Heart left ventricle (tissue), 16 donors: ENCODE results near the gene ESYT3. TPM values are rescaled to one million over a fixed set of nuclear protein-coding genes. Genes with fewer than 3 reads are reported as not detected.

Source experiments
- ATAC-seq, 4 donors: fragments of 200-7000 bp; cut with Tn5 transposase; one replicate each; pipeline ENCODE4 v1.9.1; 2020 to 2022; ENCODE audit warnings: moderate library complexity in 4 of 4, mild to moderate bottlenecking in 3 of 4, moderate number of reproducible peaks in 1 of 4
- DNase-seq, 5 donors: peaks; one replicate each; pipeline ENCODE4 v3.0.0-alpha.2; 2020
- H3K27ac ChIP-seq, 12 donors: fragments of 200-600 bp; sonication (generic) in 4 of 12; one replicate each; pipeline versions ENCODE4 v1.5.0 to v1.8.0; 2016 to 2022; ENCODE audit warnings: mild to moderate bottlenecking in 2 of 12
- H3K27me3 ChIP-seq, 9 donors: fragments of 200-600 bp; sonication (generic) in 2 of 9; one replicate each; pipeline versions ENCODE4 v1.5.1 to v1.8.0; 2016 to 2022; ENCODE audit warnings: mild to moderate bottlenecking in 3 of 9
- H3K36me3 ChIP-seq, 9 donors: fragments of 200-600 bp; sonication (generic) in 2 of 9; one replicate each; pipeline versions ENCODE4 v1.5.0 to v1.8.0; 2018 to 2022; ENCODE audit warnings: mild to moderate bottlenecking in 2 of 9
- H3K4me1 ChIP-seq, 12 donors: fragments of 200-600 bp; sonication (generic) in 4 of 12; one replicate each; pipeline versions ENCODE4 v1.5.0 to v1.8.0; 2016 to 2022; ENCODE audit warnings: mild to moderate bottlenecking in 3 of 12
- H3K4me3 ChIP-seq, 12 donors: fragments of 200-600 bp; sonication (generic) in 4 of 12; one replicate each; pipeline versions ENCODE4 v1.5.0 to v1.8.0; 2017 to 2022; ENCODE audit warnings: mild to moderate bottlenecking in 9 of 12, moderate library complexity in 4 of 12
- H3K9me3 ChIP-seq, 12 donors: fragments of 200-600 bp; sonication (generic) in 4 of 12; one replicate each; pipeline versions ENCODE4 v1.5.0 to v1.8.0; 2016 to 2022; ENCODE audit warnings: mild to moderate bottlenecking in 1 of 12
- POLR2A ChIP-seq, 2 donors: fragments of 450-650 bp; IDR thresholded peaks; one replicate each; pipeline ENCODE4 v1.6.1; 2017; ENCODE audit warnings: antibody characterized with exemption in 2 of 2, mild to moderate bottlenecking in 2 of 2, moderate library complexity in 2 of 2
- WGBS, 4 donors: extraction: QIAGEN DNeasy Blood & Tissue Kit in 2 of 4; methylation state at CpG; one replicate each; pipeline versions ENCODE4 v1.1.5 to v1.1.7; 2013 to 2018; 5-methylcytosine and 5-hydroxymethylcytosine counted together
- intact Hi-C, 10 donors: fragments of 100-400 bp; cut with DNase I; formaldehyde crosslinking; loops; one replicate each; pipeline versions ENCODE4 v1.11.1 to v1.14.2; 2022
- polyA plus RNA-seq, 2 donors: library from polyadenylated mRNA; stranded (reverse); fragments of 200-250 nt; gene quantifications; one replicate each; pipeline ENCODE4 v1.2.3, GENCODE V29; 2013
- total RNA-seq, 9 donors: library from RNA; depleted of rRNA in 2 of 9; stranded (reverse); fragments of >200 nt in 2 of 9; fragmentation: NEBNext Ultra II Directional in 3 of 9; extraction: Animal tissue kit (Norgen Biotek cat#: 25700) in 3 of 9; gene quantifications; one replicate each; pipeline versions ENCODE4 v1.1.0 to v1.2.4, GENCODE V29; 2016 to 2023
- TF ChIP-seq, protein P1 (sequence below), 12 donors: fragments of 200-600 bp; sonication (generic) in 4 of 12; IDR thresholded peaks; one replicate each; pipeline versions ENCODE4 v1.5.0 to v1.8.0; 2018 to 2022; ENCODE audit warnings: antibody characterized with exemption in 12 of 12, mild to moderate bottlenecking in 5 of 12
- donor health status: ischemic (EF 13 %, LVEDD 7.1; RV severe dilation, severe dysfunction).
- donor health status: healthy with polysubstance abuse.
- donor health status: DM: no; HTN: yes; CAD: no.
- donor health status: DM: no; HTN: no; CAD: no.
- donor health status: ischemic (EF 25% LVEDD 6.9; RV normal size, moderate dysfunction).
- donor health status: ischemic (EF 25% LVEDD 5.7; RV mildly dilated, moderate dysfunction).
- donor health status: healthy.
- donor health status: DM: yes; HTN: yes; CAD: no.
- donor health status: ischemic (EF 35%, LVEDD 5.7; RV mildly dilated, moderate dysfunction).
- donor health status: nonischemic (EF 11% LVEDD 7.7; RV severe dilation, severe dysfunction).
- donor health status: DM: yes; HTN: yes; CAD: no.
- donor health status: PGD.
- donor health status: ischemic (EF 29% LVEDD 5.4; RV normal size, mild dysfunction).
- donor health status: nonischemic (EF 23%, LVEDD 6.1; RV moderate dilation, normal function).

ESYT3 gene
- total and polyA plus RNA-seq, 11 donors: 0.42 to 2.7 (median 1.2) TPM

DNA sequence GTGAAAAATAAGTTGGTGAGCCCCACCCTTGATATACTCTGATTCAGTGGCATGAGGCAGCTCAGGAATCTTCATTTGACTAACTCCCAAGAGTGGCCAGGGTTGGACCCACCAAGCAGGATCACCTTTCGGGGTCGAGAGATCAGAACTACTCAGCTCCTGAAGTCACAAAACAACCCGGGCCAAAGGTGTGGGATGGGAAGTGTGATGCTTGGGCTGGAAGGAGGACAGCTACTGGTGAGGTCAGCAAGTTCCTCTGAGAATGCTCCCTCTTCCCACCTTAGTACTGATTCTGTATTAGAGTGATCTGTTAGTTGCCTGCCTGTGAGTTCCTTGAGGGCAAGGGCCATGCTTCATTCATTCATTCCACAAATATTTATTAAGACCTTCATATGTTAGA is 15.1 kb downstream of the ESYT3 start:
- ATAC-seq (no peak), DNase-seq (peak in 1 of 5 donors; percentile 4)
- Histone ChIP-seq H3K4me1 (no peaks in the 10 kb centered on the region), H3K9me3 (no peaks in the 10 kb centered on the region), H3K27ac (no peak overlapping the region), H3K4me3 (no peak overlapping the region), H3K36me3 (no peaks in the 10 kb centered on the region), H3K27me3 (no peaks in the 10 kb centered on the region)
- no peak for TF ChIP-seq POLR2A (IDR thresholded peaks at IDR 0.05)
- TF ChIP-seq, protein P1, sequence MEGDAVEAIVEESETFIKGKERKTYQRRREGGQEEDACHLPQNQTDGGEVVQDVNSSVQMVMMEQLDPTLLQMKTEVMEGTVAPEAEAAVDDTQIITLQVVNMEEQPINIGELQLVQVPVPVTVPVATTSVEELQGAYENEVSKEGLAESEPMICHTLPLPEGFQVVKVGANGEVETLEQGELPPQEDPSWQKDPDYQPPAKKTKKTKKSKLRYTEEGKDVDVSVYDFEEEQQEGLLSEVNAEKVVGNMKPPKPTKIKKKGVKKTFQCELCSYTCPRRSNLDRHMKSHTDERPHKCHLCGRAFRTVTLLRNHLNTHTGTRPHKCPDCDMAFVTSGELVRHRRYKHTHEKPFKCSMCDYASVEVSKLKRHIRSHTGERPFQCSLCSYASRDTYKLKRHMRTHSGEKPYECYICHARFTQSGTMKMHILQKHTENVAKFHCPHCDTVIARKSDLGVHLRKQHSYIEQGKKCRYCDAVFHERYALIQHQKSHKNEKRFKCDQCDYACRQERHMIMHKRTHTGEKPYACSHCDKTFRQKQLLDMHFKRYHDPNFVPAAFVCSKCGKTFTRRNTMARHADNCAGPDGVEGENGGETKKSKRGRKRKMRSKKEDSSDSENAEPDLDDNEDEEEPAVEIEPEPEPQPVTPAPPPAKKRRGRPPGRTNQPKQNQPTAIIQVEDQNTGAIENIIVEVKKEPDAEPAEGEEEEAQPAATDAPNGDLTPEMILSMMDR (IDR thresholded peaks at IDR 0.05): no peak
- WGBS, 4 donors: 88 to 96% (median 92%) methylated on average over 3 of the region's 3 CpGs
- intact Hi-C loops: no loop called here

GRCh38 chr3:138450181-138450580 is 15.8 kb downstream of the ESYT3 start:
- no peaks in the 10 kb centered on the region for H3K9me3 ChIP-seq
- WGBS, 4 donors: 92 to 93% (median 92%) methylated on average over 7 of the region's 7 CpGs
- H3K4me1 ChIP-seq: no peaks in the 10 kb centered on the region
- no peaks in the 10 kb centered on the region for H3K27me3 ChIP-seq
- intact Hi-C loops: no loop called here
- TF ChIP-seq, protein P1 (IDR thresholded peaks at IDR 0.05): no peak
- TF ChIP-seq POLR2A (IDR thresholded peaks at IDR 0.05): no peak
- no peak overlapping the region for H3K27ac ChIP-seq
- DNase-seq: peak in 1 of 5 donors; percentile 6
- H3K4me3 ChIP-seq: no peak overlapping the region
- no peaks in the 10 kb centered on the region for H3K36me3 ChIP-seq
- ATAC-seq: no peak

DNA sequence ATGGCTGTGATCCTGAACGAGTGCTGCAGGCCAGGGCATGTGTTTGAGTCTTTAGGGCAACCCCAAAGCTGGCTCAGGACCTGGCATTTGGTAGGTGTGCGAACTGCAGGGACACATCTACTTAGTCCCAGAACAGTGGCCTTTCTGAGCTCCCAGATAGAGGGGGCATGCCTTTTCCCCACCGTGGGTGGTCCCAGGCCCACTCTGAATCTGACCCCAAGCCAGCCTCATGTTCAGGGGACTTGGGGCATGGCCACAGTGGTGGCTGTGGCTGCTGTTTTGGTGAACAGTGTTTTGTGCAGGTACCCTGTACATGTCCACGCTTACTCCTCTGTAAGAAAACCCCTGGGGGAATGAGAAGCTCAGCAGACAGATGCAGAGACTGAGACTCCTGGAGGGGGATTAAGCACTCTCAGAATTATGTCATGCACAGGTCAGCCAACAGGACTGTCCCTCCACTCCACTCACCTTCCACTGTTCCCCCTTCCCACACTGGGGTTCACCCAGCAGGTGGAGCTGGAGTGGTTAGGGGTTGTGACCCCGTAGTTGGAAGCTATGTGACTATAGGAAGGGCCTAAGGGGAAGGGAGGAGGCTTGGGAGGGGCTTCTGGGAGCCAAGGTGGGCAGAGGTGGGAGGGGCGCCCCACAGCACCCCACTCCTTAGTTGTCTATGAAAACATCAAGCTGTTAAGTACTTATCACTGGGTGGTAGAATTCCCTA is 16.4 kb downstream of the ESYT3 start:
- intact Hi-C loops: no loop called here
- no peaks in the 10 kb centered on the region for H3K9me3 ChIP-seq
- no peaks in the 10 kb centered on the region for H3K4me1 ChIP-seq
- DNase-seq (peak in 1 of 5 donors; percentile 3), ATAC-seq (no peak)
- H3K4me3 ChIP-seq: no peak overlapping the region
- no peak overlapping the region for H3K27ac ChIP-seq
- H3K27me3 ChIP-seq: no peaks in the 10 kb centered on the region
- no peak for TF ChIP-seq POLR2A (IDR thresholded peaks at IDR 0.05)
- TF ChIP-seq, protein P1 (IDR thresholded peaks at IDR 0.05): no peak
- H3K36me3 ChIP-seq: no peaks in the 10 kb centered on the region
- WGBS, 4 donors: 77 to 88% (median 79%) methylated on average over 6 of the region's 6 CpGs

DNA sequence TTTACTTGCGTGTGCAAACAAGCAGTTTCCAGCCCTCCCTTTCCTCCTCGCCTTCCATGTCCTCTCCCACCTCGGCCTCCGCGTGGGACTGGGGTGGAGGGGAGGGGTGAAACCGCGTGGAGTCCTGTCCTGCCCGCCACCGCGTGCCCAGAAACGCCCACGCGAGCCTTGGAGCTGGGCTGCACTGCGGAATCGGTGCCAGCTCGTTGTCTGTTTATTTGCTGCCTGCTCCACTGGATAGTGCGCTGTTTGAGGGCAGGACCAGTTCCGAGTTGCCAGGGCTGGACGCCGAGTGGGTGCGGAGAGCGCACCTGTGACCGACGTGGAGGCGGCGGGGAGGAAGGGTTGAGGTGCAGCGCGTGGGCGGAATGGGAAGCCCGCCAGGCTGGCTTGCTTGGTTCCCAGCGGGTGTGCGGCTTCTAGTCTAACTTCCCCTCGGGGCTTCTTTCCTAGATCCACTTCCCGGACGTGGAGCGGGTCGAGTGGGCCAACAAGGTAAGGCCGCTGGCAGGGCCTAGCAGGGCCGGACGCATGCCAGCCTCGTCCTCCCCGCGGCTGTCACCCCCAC is 17.3 kb downstream of the ESYT3 start:
- DNase-seq: peak in 1 of 5 donors; percentile 18

More for the DNA sequence above, 17.3 kb downstream of the ESYT3 start:
- ATAC-seq: no peak
- Histone ChIP-seq H3K9me3 (no peaks in the 10 kb centered on the region), H3K27ac (no peak overlapping the region), H3K27me3 (no peaks in the 10 kb centered on the region), H3K4me1 (no peaks in the 10 kb centered on the region), H3K4me3 (no peak overlapping the region), H3K36me3 (no peaks in the 10 kb centered on the region)
- intact Hi-C loops: no loop called here
- TF ChIP-seq, protein P1 (IDR thresholded peaks at IDR 0.05): no peak
- no peak for TF ChIP-seq POLR2A (IDR thresholded peaks at IDR 0.05)
- whole genome bisulfite sequencing, 4 donors: 79 to 87% (median 82%) methylated on average over 41 to 43 of the region's 43 CpGs
